OCI-LY1 (cell line): ENCODE measurements around the gene GSG1L.

ENCODE experiments used
- EZH2 ChIP-seq: fragments of 200-600 bp; sonication (generic), shearing (Covaris generic); IDR thresholded peaks from 2 replicates; pipeline ENCODE4 v1.8.0; 2017; ENCODE audit warnings: borderline replicate concordance, mixed run types, mild to moderate bottlenecking, antibody characterized with exemption, low read length, moderate library complexity, mixed read lengths
- TF ChIP-seq, protein P1 (sequence below): fragments of 200-600 bp; sonication (generic), shearing (Covaris generic); IDR thresholded peaks from 2 replicates; pipeline ENCODE4 v1.5.1; 2017; ENCODE audit warnings: mild to moderate bottlenecking, antibody characterized with exemption, low read length, moderate library complexity, mixed read lengths

DNA sequence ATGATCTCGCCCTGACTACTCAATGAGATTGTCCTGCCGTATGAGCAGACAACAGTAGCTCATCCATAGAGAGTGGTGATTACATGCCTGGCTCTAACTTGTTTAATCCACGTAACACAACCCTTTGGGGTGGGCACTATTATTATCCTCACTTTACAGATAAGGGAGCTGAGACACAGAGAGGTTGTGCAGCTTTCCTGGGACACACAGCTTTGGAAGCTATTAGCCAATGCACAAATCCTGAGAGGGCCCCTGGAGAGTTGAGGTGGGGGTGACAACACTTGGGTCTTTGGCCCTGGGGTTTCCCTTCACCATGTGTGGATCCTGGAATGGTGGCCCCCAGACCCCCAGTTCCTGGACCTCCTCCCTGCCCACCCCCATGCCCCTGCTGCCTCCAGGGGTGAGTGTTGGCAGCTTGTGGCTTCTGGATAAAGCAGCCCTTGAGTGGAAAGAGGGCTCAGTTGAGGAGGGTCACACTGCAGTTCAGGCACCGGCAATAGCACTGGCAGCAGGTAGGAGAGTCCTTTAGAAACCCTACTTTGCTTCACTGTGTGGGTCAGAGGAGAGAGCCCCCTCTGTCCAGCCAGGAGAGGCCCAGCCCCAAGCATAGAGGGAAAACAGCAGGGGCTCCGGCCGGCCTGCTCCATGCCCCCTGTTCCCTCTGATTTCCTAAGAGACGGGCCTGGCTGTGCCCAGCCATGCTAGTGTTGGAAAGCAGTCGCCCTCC lies 282.9 kb downstream of the GSG1L start:
- no peak for TF ChIP-seq EZH2
- TF ChIP-seq, protein P1, sequence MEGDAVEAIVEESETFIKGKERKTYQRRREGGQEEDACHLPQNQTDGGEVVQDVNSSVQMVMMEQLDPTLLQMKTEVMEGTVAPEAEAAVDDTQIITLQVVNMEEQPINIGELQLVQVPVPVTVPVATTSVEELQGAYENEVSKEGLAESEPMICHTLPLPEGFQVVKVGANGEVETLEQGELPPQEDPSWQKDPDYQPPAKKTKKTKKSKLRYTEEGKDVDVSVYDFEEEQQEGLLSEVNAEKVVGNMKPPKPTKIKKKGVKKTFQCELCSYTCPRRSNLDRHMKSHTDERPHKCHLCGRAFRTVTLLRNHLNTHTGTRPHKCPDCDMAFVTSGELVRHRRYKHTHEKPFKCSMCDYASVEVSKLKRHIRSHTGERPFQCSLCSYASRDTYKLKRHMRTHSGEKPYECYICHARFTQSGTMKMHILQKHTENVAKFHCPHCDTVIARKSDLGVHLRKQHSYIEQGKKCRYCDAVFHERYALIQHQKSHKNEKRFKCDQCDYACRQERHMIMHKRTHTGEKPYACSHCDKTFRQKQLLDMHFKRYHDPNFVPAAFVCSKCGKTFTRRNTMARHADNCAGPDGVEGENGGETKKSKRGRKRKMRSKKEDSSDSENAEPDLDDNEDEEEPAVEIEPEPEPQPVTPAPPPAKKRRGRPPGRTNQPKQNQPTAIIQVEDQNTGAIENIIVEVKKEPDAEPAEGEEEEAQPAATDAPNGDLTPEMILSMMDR, result no peak
